Measurements from ENCODE around the gene FGD3.

FGD3 gene

GRCh38 chr9:92954886-92955285, 7.6 kb downstream of the FGD3 start:
- DNase-seq: no peak

- no peak for DNase-seq
Measured at GRCh38 chr9:92960561-92961290, 13.4 kb downstream of the FGD3 start.

- DNase-seq: peak; percentile 57
Measured at GRCh38 chr9:92961627-92962302, 14.4 kb downstream of the FGD3 start.

- DNase-seq: no peak
Measured at GRCh38 chr9:92962303-92962649, 15.0 kb downstream of the FGD3 start.

- no peak for DNase-seq
Measured at GRCh38 chr9:92962846-92963245, 15.5 kb downstream of the FGD3 start.

GRCh38 chr9:92963831-92964606, 16.7 kb downstream of the FGD3 start:
- DNase-seq: peak; percentile 83

GRCh38 chr9:92964607-92965060, 17.3 kb downstream of the FGD3 start:
- DNase-seq: no peak

- peak; percentile 62 for DNase-seq
Measured at GRCh38 chr9:92965061-92965758, 17.9 kb downstream of the FGD3 start.

- no peak for DNase-seq
Measured at GRCh38 chr9:92965759-92966517, 18.6 kb downstream of the FGD3 start.

- no peak for DNase-seq
Measured at GRCh38 chr9:92966518-92966800, 19.1 kb downstream of the FGD3 start.

GRCh38 chr9:92968081-92968480, 20.8 kb downstream of the FGD3 start:
- no peak for DNase-seq

- no peak for DNase-seq
Measured at GRCh38 chr9:92969516-92970466, 22.5 kb downstream of the FGD3 start.

- peak; percentile 34 for DNase-seq
Measured at GRCh38 chr9:92970467-92970923, 23.2 kb downstream of the FGD3 start.

- no peak for DNase-seq
Measured at GRCh38 chr9:92971121-92971520, 23.8 kb downstream of the FGD3 start.

GRCh38 chr9:92971776-92972175, 24.5 kb downstream of the FGD3 start:
- no peak for DNase-seq

- DNase-seq: no peak
Measured at GRCh38 chr9:92973700-92974099, 26.4 kb downstream of the FGD3 start.

- no peak for DNase-seq
Measured at GRCh38 chr9:92974161-92974661, 26.9 kb downstream of the FGD3 start.

GRCh38 chr9:92974761-92975755, 27.7 kb downstream of the FGD3 start:
- DNase-seq: no peak

- no peak for DNase-seq
Measured at GRCh38 chr9:92976431-92976830, 29.1 kb downstream of the FGD3 start.

GRCh38 chr9:92977279-92977678, 30.0 kb downstream of the FGD3 start:
- DNase-seq: no peak
